Mesangial cell (primary cell): ENCODE measurements around the gene SLC35G2. TPM values are rescaled to one million over a fixed set of nuclear protein-coding genes. Genes with fewer than 3 reads are reported as not detected.

Experiments
- total RNA-seq: library from RNA; depleted of rRNA; stranded (reverse); fragments of >200 nt; gene quantifications from 2 replicates; pipeline ENCODE4 v1.2.3, GENCODE V29; 2015

The SLC35G2 gene
- 2.8 and 5.2 TPM in 2 replicates for total RNA-seq

DNA sequence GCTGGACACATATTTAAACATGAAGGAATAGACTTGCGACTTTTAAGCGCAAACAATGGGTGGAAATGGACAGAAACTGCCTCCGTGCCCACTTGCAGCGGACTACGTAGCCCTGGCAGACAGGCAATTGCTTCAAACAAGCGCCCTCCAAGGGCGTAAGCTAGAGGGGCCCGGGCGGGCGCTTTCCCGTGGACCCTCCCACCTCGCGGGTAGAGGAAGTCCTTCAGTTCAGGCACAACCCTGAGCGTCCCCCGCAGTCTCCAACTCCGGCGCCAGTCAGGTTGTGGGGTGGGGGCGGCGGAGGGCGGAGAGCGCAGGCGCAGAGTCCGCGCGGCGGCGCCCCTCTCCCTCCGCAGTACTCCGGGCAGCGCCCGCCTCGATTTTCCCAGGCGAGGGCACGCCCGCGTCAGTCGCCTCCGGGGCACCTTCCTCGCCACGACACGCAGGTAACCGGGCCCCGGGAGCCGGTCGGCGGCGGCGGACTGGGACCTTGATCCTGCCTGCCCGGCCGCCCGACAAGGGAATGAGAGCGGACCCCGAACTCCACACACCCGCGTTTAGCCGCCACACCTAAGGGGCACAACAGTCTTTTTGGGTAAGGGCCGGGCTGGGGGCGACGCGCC is at the start of gene SLC35G2:
SLC35G2 (plus strand) TSS at position 358 of the 623 bp plus-strand sequence. CDS start 35,335 bp downstream, outside the sequence.

GRCh38 chr3:136861890-136862616 is 43.1 kb downstream of the SLC35G2 start, which contains the start of gene NCK1:
TSS of gene NCK1 (plus strand) at chr3:136862208. CDS start at chr3:136928002, 65,794 bp downstream.

Other genes starting within 250 kb of the SLC35G2 start
- gene STAG1, start 66.7 kb upstream of the SLC35G2 start, total RNA-seq, result 9.5 and 14.2 TPM in 2 replicates
- 9.0 and 11.4 TPM in 2 replicates for gene NCK1, start 43.1 kb downstream of the SLC35G2 start, total RNA-seq
- gene IL20RB, start 138.9 kb downstream of the SLC35G2 start, total RNA-seq, result 0.33 and 0.63 TPM in 2 replicates